Fibroblast of lung (primary cell): ENCODE results near the gene NFIC. TPM values are rescaled to one million over a fixed set of nuclear protein-coding genes. Genes with fewer than 3 reads are reported as not detected.
A peak's percentile ranks its signal among the peaks of the same experiment; 100 is the strongest.

Experiments used
- DNase-seq, 2 donors: peaks; one replicate each; pipeline versions ENCODE4 v3.0.0 to v3.0.0-alpha.2; 2010; ENCODE audit warnings: low read depth in 2 of 2
- H2AFZ ChIP-seq: 2 replicates; pipeline ENCODE4 v1.5.1; 2012; ENCODE audit warnings: low read length, control low read depth, inconsistent platforms
- H3K27ac ChIP-seq: 2 replicates; pipeline ENCODE4 v1.5.1; 2011; ENCODE audit warnings: low read length, control low read depth; ENCODE audit not compliant: insufficient read depth
- H3K27me3 ChIP-seq: 2 replicates; pipeline ENCODE4 v1.5.1; 2011; ENCODE audit warnings: mild to moderate bottlenecking, low read length; ENCODE audit not compliant: control insufficient read depth, insufficient read depth
- H3K36me3 ChIP-seq: 2 replicates; pipeline ENCODE4 v1.5.1; 2011; ENCODE audit warnings: low read length; ENCODE audit not compliant: control insufficient read depth, insufficient read depth
- H3K4me1 ChIP-seq: 2 replicates; pipeline ENCODE4 v1.5.1; 2011; ENCODE audit warnings: low read length; ENCODE audit not compliant: control insufficient read depth, insufficient read depth; ENCODE audit errors: extremely low read depth
- H3K4me2 ChIP-seq: 2 replicates; pipeline ENCODE4 v1.5.1; 2011; ENCODE audit warnings: low read length, control low read depth; ENCODE audit not compliant: insufficient read depth; ENCODE audit errors: extremely low read depth
- H3K4me3 ChIP-seq, 4 experiments: fragments of 200-600 bp in 1 of 4; sonication (generic) in 1 of 4; replicated peaks in 1 of 4; 2 replicates each; pipeline ENCODE4 v1.5.1; 2011 to 2016; ENCODE audit warnings: low read length in 4 of 4, low read depth in 3 of 4, mild to moderate bottlenecking in 3 of 4, control low read depth in 2 of 4, inconsistent platforms in 1 of 4, mixed read lengths in 1 of 4; ENCODE audit not compliant: insufficient read depth in 1 of 4; ENCODE audit errors: control extremely low read depth in 1 of 4
- H3K79me2 ChIP-seq: 2 replicates; pipeline ENCODE4 v1.5.1; 2012; ENCODE audit warnings: mild to moderate bottlenecking, low read length, inconsistent platforms; ENCODE audit not compliant: control insufficient read depth, insufficient read depth
- H3K9ac ChIP-seq: 2 replicates; pipeline ENCODE4 v1.5.1; 2011; ENCODE audit warnings: mild to moderate bottlenecking, low read length, control low read depth; ENCODE audit not compliant: insufficient read depth
- H3K9me3 ChIP-seq: 2 replicates; pipeline ENCODE4 v1.5.1; 2012; ENCODE audit warnings: low read depth, low read length; ENCODE audit not compliant: control insufficient read depth, insufficient read depth
- H4K20me1 ChIP-seq: 2 replicates; pipeline ENCODE4 v1.5.1; 2011; ENCODE audit warnings: low read length; ENCODE audit not compliant: control insufficient read depth, insufficient read depth; ENCODE audit errors: extremely low read depth
- EZH2 ChIP-seq: IDR thresholded peaks from 2 replicates; pipeline ENCODE4 v1.5.1; 2012; ENCODE audit warnings: low read length, control low read depth, mild to moderate bottlenecking; ENCODE audit errors: missing control alignments
- polyA plus RNA-seq, 2 donors: library from polyadenylated mRNA; depleted of rRNA in 1 of 2; stranded (reverse) in 1 of 2; unstranded in 1 of 2; fragments of >200 nt; gene quantifications; 2 replicates each; pipeline ENCODE4 v1.2.1, GENCODE V29; 2011 to 2012; ENCODE audit warnings: missing spikeins in 1 of 2
- total RNA-seq: library from RNA; depleted of rRNA; stranded (reverse); fragments of >200 nt; gene quantifications from 2 replicates; pipeline ENCODE4 v1.2.1, GENCODE V29; 2014
- TF ChIP-seq, protein P1 (sequence below), 2 donors: IDR thresholded peaks in 1 of 2; conservative IDR thresholded peaks in 1 of 2; 1 replicate in 1 of 2; 2 replicates in 1 of 2; pipeline ENCODE4 v1.5.1; 2011 to 2012; ENCODE audit warnings: low read length in 2 of 2, control low read depth in 1 of 2, inconsistent platforms in 1 of 2, low read depth in 1 of 2, mild to moderate bottlenecking in 1 of 2

NFIC gene
- total and polyA plus RNA-seq, 2 donors (not counting 1 experiment from before 2014, with no cell fraction given): 7.9 to 66.4 TPM

GRCh38 chr19:3358689-3359014, 7.7 kb upstream of the NFIC start:
- Histone ChIP-seq H3K79me2 (peaks cover 25% of the 10 kb centered on the region), H3K4me3 (peak overlapping the region; percentile 21 to 65 (median 52)), H4K20me1 (no peaks in the 10 kb centered on the region), H3K27me3 (no peaks in the 10 kb centered on the region), H3K9me3 (no peaks in the 10 kb centered on the region), H3K4me1 (peaks cover 14% of the 10 kb centered on the region), H3K9ac (peak overlapping the region; percentile 11), H3K27ac (no peak overlapping the region), H2AFZ (peak overlapping the region; percentile 53), H3K4me2 (peak overlapping the region; percentile 94), H3K36me3 (no peaks in the 10 kb centered on the region)
- TF ChIP-seq, protein P1, sequence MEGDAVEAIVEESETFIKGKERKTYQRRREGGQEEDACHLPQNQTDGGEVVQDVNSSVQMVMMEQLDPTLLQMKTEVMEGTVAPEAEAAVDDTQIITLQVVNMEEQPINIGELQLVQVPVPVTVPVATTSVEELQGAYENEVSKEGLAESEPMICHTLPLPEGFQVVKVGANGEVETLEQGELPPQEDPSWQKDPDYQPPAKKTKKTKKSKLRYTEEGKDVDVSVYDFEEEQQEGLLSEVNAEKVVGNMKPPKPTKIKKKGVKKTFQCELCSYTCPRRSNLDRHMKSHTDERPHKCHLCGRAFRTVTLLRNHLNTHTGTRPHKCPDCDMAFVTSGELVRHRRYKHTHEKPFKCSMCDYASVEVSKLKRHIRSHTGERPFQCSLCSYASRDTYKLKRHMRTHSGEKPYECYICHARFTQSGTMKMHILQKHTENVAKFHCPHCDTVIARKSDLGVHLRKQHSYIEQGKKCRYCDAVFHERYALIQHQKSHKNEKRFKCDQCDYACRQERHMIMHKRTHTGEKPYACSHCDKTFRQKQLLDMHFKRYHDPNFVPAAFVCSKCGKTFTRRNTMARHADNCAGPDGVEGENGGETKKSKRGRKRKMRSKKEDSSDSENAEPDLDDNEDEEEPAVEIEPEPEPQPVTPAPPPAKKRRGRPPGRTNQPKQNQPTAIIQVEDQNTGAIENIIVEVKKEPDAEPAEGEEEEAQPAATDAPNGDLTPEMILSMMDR (conservative IDR thresholded peaks at IDR 0.05 in 1 of 2, IDR thresholded peaks at IDR 0.05 in 1 of 2; ENCODE audit: low read depth in 1 of 2, low read length in 2 of 2): no peak
- no peak for TF ChIP-seq EZH2
- DNase-seq: no peak

GRCh38 chr19:3359015-3359918, 7.1 kb upstream of the NFIC start:
- Histone ChIP-seq H3K4me3 (peak overlapping the region; percentile 42 to 67 (median 56)), H3K79me2 (peaks cover 27% of the 10 kb centered on the region), H2AFZ (peak overlapping the region; percentile 53), H3K36me3 (no peaks in the 10 kb centered on the region), H4K20me1 (no peaks in the 10 kb centered on the region), H3K4me1 (peaks cover 14% of the 10 kb centered on the region), H3K27ac (peak overlapping the region; percentile 43), H3K4me2 (peak overlapping the region; percentile 94), H3K27me3 (no peaks in the 10 kb centered on the region), H3K9ac (peak overlapping the region; percentile 50), H3K9me3 (no peaks in the 10 kb centered on the region)
- DNase-seq: peak; percentile 57 to 61
- TF ChIP-seq, protein P1 (conservative IDR thresholded peaks at IDR 0.05 in 1 of 2, IDR thresholded peaks at IDR 0.05 in 1 of 2; ENCODE audit: low read depth in 1 of 2, low read length in 2 of 2): no peak

DNA sequence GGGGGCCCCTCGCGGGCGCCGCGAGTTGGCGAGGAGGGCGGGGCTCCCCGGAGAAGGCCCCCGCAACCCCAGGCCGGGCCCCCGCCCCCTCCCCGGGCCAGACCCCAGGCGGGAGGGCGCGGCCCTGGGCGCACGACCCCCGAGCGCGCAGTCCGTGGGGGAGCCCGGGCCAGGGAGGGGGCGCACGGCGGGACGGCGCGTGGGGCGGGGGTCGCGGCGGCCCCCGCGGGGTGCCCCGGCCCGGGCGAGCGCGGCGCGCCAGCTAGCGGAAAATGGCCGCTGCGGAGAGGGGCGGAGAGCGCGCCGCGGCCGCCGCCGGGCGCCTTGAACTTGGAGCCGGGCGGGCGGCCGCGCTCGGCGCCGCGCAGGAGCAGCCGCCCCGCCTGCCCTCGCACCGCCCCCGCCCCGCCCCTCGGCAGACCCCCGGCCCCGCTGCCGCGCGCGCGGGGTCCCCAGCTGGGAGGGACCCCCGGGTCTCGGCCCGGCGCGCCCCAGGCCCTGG, 6.4 kb upstream of the NFIC start:
- Histone ChIP-seq H3K27ac (peak overlapping the region; percentile 43), H3K4me2 (no peak overlapping the region), H2AFZ (no peak overlapping the region), H3K9me3 (no peaks in the 10 kb centered on the region), H3K27me3 (no peaks in the 10 kb centered on the region), H3K9ac (peak overlapping the region; percentile 50), H3K4me3 (peak overlapping the region; percentile 54 to 76 (median 64)), H3K4me1 (peaks cover 14% of the 10 kb centered on the region), H4K20me1 (no peaks in the 10 kb centered on the region), H3K36me3 (no peaks in the 10 kb centered on the region), H3K79me2 (peaks cover 31% of the 10 kb centered on the region)
- no peak for TF ChIP-seq EZH2
- TF ChIP-seq, protein P1 (conservative IDR thresholded peaks at IDR 0.05 in 1 of 2, IDR thresholded peaks at IDR 0.05 in 1 of 2; ENCODE audit: low read depth in 1 of 2, low read length in 2 of 2): no peak
- DNase-seq: peak in 1 of 2 donors; percentile 46
